ENCODE measurements around the gene DLK1.

DLK1 gene

GRCh38 chr14:100735271-100735670 is 8.6 kb downstream of the DLK1 start:
- Histone ChIP-seq H3K9me3 (ENCODE audit: low read length) (no peaks in the 10 kb centered on the region), H3K27me3 (ENCODE audit: insufficient read depth, low read length) (peaks cover 11% of the 10 kb centered on the region), H3K36me3 (ENCODE audit: insufficient read depth, low read length) (no peaks in the 10 kb centered on the region), H3K4me1 (ENCODE audit: insufficient read depth, low read length) (peaks cover 4% of the 10 kb centered on the region), H3K4me3 (ENCODE audit: low read length) (no peak overlapping the region), H2AFZ (ENCODE audit: low read depth, low read length) (no peak overlapping the region)

DNA sequence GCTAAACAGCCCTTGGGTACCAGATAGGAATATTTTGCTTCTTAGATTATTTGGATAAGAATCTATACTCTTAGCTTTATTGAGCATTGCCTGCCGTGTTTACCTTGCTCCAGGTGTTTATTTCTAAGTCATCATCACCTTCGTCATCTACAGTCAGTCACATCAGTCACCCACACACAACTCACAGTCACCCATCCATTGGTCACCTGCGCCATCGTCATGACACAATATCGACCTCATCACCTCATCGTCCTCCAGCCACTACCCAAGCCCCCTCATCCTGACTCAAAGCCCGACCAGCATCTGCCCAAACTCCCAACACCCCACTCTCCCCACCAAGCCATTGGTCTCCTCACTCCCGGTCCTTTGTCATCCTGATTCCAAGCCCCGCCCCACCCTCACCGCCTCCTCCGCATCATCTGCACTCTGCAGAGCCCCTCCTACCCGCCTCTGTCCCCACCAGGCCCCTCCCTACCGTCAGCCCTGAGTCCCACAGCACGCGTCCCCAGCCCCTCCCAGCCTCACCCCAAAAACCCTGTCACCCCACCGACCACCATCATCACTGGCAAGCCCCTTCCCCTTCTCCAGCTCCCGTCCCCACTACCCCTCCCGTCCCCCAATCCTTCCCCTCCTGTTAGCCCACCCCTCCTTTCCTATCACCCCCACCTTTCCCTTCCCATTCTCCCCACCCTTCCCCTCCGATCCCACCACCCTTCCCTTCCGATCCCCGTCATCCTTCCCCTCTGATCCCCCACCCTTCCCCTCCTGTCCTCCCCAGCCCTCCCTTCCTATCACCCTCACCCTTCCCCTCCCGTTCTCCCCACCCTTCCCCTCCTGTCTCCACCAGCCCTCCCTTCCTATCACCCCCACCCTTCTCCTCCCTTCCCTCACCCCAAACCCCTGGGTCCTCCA is 9.8 kb downstream of the DLK1 start:
- H3K4me3 ChIP-seq (ENCODE audit: low read length) = no peak overlapping the region
- no peak overlapping the region for H2AFZ ChIP-seq (ENCODE audit: low read depth, low read length)
- peaks cover 4% of the 10 kb centered on the region for H3K4me1 ChIP-seq (ENCODE audit: insufficient read depth, low read length)
- no peaks in the 10 kb centered on the region for H3K36me3 ChIP-seq (ENCODE audit: insufficient read depth, low read length)
- peaks cover 7% of the 10 kb centered on the region for H3K27me3 ChIP-seq (ENCODE audit: insufficient read depth, low read length)
- H3K9me3 ChIP-seq (ENCODE audit: low read length) = no peaks in the 10 kb centered on the region

GRCh38 chr14:100737526-100737925 is 10.8 kb downstream of the DLK1 start:
- H3K27me3 ChIP-seq (ENCODE audit: insufficient read depth, low read length) = peaks cover 4% of the 10 kb centered on the region
- no peaks in the 10 kb centered on the region for H3K36me3 ChIP-seq (ENCODE audit: insufficient read depth, low read length)
- no peak overlapping the region for H2AFZ ChIP-seq (ENCODE audit: low read depth, low read length)
- no peaks in the 10 kb centered on the region for H3K4me1 ChIP-seq (ENCODE audit: insufficient read depth, low read length)
- no peak overlapping the region for H3K4me3 ChIP-seq (ENCODE audit: low read length)
- no peaks in the 10 kb centered on the region for H3K9me3 ChIP-seq (ENCODE audit: low read length)

- H3K4me1 ChIP-seq (ENCODE audit: insufficient read depth, low read length) = no peaks in the 10 kb centered on the region
Measured at GRCh38 chr14:100738269-100738691, 11.6 kb downstream of the DLK1 start.

GRCh38 chr14:100738704-100739131 is 12.0 kb downstream of the DLK1 start:
- H3K4me3 ChIP-seq (ENCODE audit: low read length) = no peak overlapping the region
- H3K36me3 ChIP-seq (ENCODE audit: insufficient read depth, low read length) = no peaks in the 10 kb centered on the region
- H3K4me1 ChIP-seq (ENCODE audit: insufficient read depth, low read length) = no peaks in the 10 kb centered on the region
- H2AFZ ChIP-seq (ENCODE audit: low read depth, low read length) = no peak overlapping the region
- H3K9me3 ChIP-seq (ENCODE audit: low read length) = no peaks in the 10 kb centered on the region
- H3K27me3 ChIP-seq (ENCODE audit: insufficient read depth, low read length) = peaks cover 4% of the 10 kb centered on the region

More at GRCh38 chr14:100738269-100738691, 11.6 kb downstream of the DLK1 start:
- Histone ChIP-seq H3K36me3 (ENCODE audit: insufficient read depth, low read length) (no peaks in the 10 kb centered on the region), H3K4me3 (ENCODE audit: low read length) (no peak overlapping the region), H2AFZ (ENCODE audit: low read depth, low read length) (no peak overlapping the region), H3K9me3 (ENCODE audit: low read length) (no peaks in the 10 kb centered on the region), H3K27me3 (ENCODE audit: insufficient read depth, low read length) (peaks cover 4% of the 10 kb centered on the region)

GRCh38 chr14:100739306-100739705 is 12.6 kb downstream of the DLK1 start:
- H3K4me3 ChIP-seq (ENCODE audit: low read length) = no peak overlapping the region

DNA sequence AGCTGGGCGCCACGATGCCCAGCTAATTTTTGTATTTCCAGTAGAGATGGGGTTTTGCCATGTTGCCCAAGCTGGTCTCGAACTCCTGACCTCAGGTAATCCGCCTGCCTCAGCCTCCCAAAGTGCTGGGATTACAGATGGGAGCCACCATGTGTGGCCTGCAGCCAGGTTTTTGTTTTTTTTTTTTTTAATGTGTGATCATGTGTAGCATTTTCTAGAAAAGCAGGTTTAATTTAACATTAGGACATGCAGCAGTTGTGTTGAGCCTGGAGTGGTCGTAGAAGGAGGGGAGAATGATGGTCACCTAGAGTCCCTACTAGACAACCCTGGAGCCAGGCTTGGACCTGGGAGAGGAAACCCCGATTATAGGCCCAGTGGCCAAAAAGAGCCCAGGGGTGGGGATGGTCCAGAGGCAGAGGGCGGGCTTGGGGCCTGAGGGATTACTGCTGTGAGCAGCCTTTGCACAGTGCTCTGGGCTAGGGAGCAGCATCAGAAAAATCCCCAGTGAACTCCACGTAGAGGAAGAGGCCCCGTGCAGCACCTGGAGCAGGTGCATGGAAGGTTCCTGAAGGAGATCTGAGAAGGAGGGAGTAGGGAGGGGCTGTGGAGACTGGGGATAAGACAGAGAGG is 13.6 kb downstream of the DLK1 start:
- Histone ChIP-seq H3K9me3 (ENCODE audit: low read length) (no peaks in the 10 kb centered on the region), H3K4me1 (ENCODE audit: insufficient read depth, low read length) (no peaks in the 10 kb centered on the region), H2AFZ (ENCODE audit: low read depth, low read length) (no peak overlapping the region), H3K27me3 (ENCODE audit: insufficient read depth, low read length) (peaks cover 4% of the 10 kb centered on the region), H3K4me3 (ENCODE audit: low read length) (no peak overlapping the region), H3K36me3 (ENCODE audit: insufficient read depth, low read length) (no peaks in the 10 kb centered on the region)

More at GRCh38 chr14:100739306-100739705, 12.6 kb downstream of the DLK1 start:
- Histone ChIP-seq H3K27me3 (ENCODE audit: insufficient read depth, low read length) (peaks cover 4% of the 10 kb centered on the region), H3K4me1 (ENCODE audit: insufficient read depth, low read length) (no peaks in the 10 kb centered on the region), H2AFZ (ENCODE audit: low read depth, low read length) (no peak overlapping the region), H3K36me3 (ENCODE audit: insufficient read depth, low read length) (no peaks in the 10 kb centered on the region), H3K9me3 (ENCODE audit: low read length) (no peaks in the 10 kb centered on the region)

- H3K9me3 ChIP-seq (ENCODE audit: low read length) = no peaks in the 10 kb centered on the region
- H3K27me3 ChIP-seq (ENCODE audit: insufficient read depth, low read length) = peaks cover 4% of the 10 kb centered on the region
- no peaks in the 10 kb centered on the region for H3K36me3 ChIP-seq (ENCODE audit: insufficient read depth, low read length)
- no peaks in the 10 kb centered on the region for H3K4me1 ChIP-seq (ENCODE audit: insufficient read depth, low read length)
- no peak overlapping the region for H3K4me3 ChIP-seq (ENCODE audit: low read length)
- no peak overlapping the region for H2AFZ ChIP-seq (ENCODE audit: low read depth, low read length)
Measured at GRCh38 chr14:100740929-100741328, 14.2 kb downstream of the DLK1 start.

DNA sequence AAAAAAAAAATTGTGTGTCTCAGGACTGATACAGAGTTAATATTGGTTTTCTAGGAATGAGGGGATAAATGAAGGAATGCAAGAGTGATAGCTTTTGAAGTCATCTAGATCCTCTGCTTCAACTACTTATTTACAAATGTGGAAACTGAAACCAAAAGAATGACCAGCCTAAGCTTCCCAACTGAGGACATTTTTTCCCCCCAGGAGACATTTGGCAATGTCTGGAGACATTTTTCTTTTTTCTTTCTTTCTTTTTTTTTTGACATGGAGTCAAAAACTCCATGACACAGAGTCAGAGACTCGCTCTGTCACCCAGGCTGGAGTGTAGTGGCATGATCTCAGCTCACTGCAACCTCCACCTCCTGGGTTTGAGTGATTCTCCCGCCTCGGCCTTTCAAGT is 15.3 kb downstream of the DLK1 start:
- H3K27me3 ChIP-seq (ENCODE audit: insufficient read depth, low read length) = peaks cover 4% of the 10 kb centered on the region
- H3K4me3 ChIP-seq (ENCODE audit: low read length) = no peak overlapping the region
- H3K9me3 ChIP-seq (ENCODE audit: low read length) = no peaks in the 10 kb centered on the region
- no peak overlapping the region for H2AFZ ChIP-seq (ENCODE audit: low read depth, low read length)
- no peaks in the 10 kb centered on the region for H3K4me1 ChIP-seq (ENCODE audit: insufficient read depth, low read length)
- H3K36me3 ChIP-seq (ENCODE audit: insufficient read depth, low read length) = no peaks in the 10 kb centered on the region

DNA sequence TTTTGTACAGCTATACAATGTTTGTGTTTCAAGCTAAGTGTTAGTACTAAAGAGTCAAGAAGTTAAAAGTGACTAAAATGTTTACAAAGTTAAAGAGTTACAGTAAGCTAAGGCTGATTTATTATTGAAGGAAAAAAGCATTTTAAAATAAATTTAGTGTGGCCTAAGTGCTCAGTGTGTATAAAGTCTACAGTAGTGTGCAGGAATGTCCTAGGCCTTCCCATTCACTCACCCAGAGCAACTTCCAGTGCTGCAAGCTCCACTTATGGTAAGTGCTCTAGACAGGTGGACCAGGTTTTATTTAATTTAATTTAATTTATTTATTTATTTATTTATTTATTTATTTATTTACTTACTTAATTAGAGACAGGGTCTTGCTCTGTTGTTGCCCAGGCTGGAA is 19.6 kb downstream of the DLK1 start:
- Histone ChIP-seq H3K9me3 (ENCODE audit: low read length) (no peaks in the 10 kb centered on the region), H3K27me3 (ENCODE audit: insufficient read depth, low read length) (no peaks in the 10 kb centered on the region), H3K36me3 (ENCODE audit: insufficient read depth, low read length) (no peaks in the 10 kb centered on the region), H2AFZ (ENCODE audit: low read depth, low read length) (no peak overlapping the region), H3K4me3 (ENCODE audit: low read length) (no peak overlapping the region), H3K4me1 (ENCODE audit: insufficient read depth, low read length) (no peaks in the 10 kb centered on the region)

GRCh38 chr14:100747021-100747586 is 20.4 kb downstream of the DLK1 start:
- H3K27me3 ChIP-seq (ENCODE audit: insufficient read depth, low read length) = no peaks in the 10 kb centered on the region
- no peak overlapping the region for H3K4me3 ChIP-seq (ENCODE audit: low read length)

GRCh38 chr14:100747736-100748135 is 21.0 kb downstream of the DLK1 start:
- no peaks in the 10 kb centered on the region for H3K36me3 ChIP-seq (ENCODE audit: insufficient read depth, low read length)
- H3K9me3 ChIP-seq (ENCODE audit: low read length) = no peaks in the 10 kb centered on the region
- no peak overlapping the region for H3K4me3 ChIP-seq (ENCODE audit: low read length)
- H3K4me1 ChIP-seq (ENCODE audit: insufficient read depth, low read length) = no peaks in the 10 kb centered on the region
- H3K27me3 ChIP-seq (ENCODE audit: insufficient read depth, low read length) = no peaks in the 10 kb centered on the region
- no peak overlapping the region for H2AFZ ChIP-seq (ENCODE audit: low read depth, low read length)

More at GRCh38 chr14:100747021-100747586, 20.4 kb downstream of the DLK1 start:
- H3K9me3 ChIP-seq (ENCODE audit: low read length) = no peaks in the 10 kb centered on the region
- no peak overlapping the region for H2AFZ ChIP-seq (ENCODE audit: low read depth, low read length)
- H3K4me1 ChIP-seq (ENCODE audit: insufficient read depth, low read length) = no peaks in the 10 kb centered on the region
- no peaks in the 10 kb centered on the region for H3K36me3 ChIP-seq (ENCODE audit: insufficient read depth, low read length)

- H3K9me3 ChIP-seq (ENCODE audit: low read length) = no peaks in the 10 kb centered on the region
- H3K4me1 ChIP-seq (ENCODE audit: insufficient read depth, low read length) = no peaks in the 10 kb centered on the region
- no peaks in the 10 kb centered on the region for H3K27me3 ChIP-seq (ENCODE audit: insufficient read depth, low read length)
- H3K4me3 ChIP-seq (ENCODE audit: low read length) = no peak overlapping the region
- H3K36me3 ChIP-seq (ENCODE audit: insufficient read depth, low read length) = no peaks in the 10 kb centered on the region
- no peak overlapping the region for H2AFZ ChIP-seq (ENCODE audit: low read depth, low read length)
Measured at GRCh38 chr14:100748403-100748802, 21.7 kb downstream of the DLK1 start.
